GM06990 (cell line): ENCODE measurements around the gene TYMS.

ENCODE experiments used
- DNase-seq: peaks from one replicate; pipeline ENCODE4 v3.0.0-alpha.2; 2011; ENCODE audit not compliant: insufficient read length; ENCODE audit errors: extremely low read depth
- H3K27me3 ChIP-seq: replicated peaks from 2 replicates; pipeline ENCODE4 v1.6.0; 2011; ENCODE audit warnings: low read length; ENCODE audit not compliant: control insufficient read depth, insufficient read depth
- H3K36me3 ChIP-seq: 2 replicates; pipeline ENCODE4 v1.5.1; 2011; ENCODE audit warnings: low read length; ENCODE audit not compliant: control insufficient read depth, insufficient read depth
- H3K4me3 ChIP-seq: replicated peaks from 2 replicates; pipeline ENCODE4 v1.5.1; 2011; ENCODE audit warnings: low read depth, mild to moderate bottlenecking, control low read depth, low read length
- TF ChIP-seq, protein P1 (sequence below): IDR thresholded peaks from 2 replicates; pipeline ENCODE4 v1.5.1; 2011; ENCODE audit warnings: low read length, control low read depth, mild to moderate bottlenecking, inconsistent platforms; ENCODE audit not compliant: insufficient read depth, poor library complexity, severe bottlenecking

Gene TYMS

DNA sequence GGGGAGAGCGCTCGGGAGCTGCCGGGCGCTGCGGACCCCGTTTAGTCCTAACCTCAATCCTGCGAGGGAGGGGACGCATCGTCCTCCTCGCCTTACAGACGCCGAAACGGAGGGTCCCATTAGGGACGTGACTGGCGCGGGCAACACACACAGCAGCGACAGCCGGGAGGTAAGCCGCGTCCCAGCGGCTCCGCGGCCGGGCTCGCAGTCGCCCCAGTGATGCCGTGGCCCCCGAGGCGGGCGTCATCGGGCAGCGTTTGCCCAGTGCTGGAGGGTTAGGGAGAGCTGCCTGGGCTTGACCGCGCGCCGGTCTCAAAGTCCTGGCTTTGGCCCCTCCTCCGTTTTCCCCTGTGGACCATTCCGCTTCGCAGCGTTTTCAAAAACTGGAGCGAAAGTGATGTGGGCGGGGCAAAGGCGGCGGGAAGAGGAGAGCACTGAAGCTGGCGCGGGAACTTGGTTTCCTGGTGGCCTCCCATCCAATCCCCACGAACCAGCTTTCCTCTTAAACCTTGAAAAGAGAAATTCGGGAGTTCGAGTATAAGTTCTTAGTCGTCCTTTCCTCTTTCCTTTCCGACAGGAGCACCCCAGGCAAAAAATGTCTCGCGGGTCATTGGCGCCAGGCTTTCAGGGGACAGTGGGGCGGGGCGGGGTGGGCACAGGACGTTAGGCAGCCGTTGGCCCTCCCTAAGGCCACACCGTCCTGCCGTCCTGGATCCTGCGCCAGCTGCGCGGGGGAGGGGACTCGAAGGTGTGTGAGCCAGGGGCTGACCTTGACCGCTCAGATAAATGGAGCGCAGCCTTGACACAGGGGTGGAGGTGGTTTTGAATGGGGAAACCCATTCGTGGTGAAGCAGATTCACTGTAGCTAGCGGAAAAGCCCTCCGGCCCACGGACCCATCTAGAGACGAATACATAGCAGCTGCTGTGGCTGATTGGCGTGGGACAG, 821 bp downstream of the TYMS start:
- Histone ChIP-seq H3K36me3 (peaks cover 12% of the 10 kb centered on the region), H3K27me3 (no peaks in the 10 kb centered on the region), H3K4me3 (peak overlapping the region; percentile 90)
- TF ChIP-seq, protein P1, sequence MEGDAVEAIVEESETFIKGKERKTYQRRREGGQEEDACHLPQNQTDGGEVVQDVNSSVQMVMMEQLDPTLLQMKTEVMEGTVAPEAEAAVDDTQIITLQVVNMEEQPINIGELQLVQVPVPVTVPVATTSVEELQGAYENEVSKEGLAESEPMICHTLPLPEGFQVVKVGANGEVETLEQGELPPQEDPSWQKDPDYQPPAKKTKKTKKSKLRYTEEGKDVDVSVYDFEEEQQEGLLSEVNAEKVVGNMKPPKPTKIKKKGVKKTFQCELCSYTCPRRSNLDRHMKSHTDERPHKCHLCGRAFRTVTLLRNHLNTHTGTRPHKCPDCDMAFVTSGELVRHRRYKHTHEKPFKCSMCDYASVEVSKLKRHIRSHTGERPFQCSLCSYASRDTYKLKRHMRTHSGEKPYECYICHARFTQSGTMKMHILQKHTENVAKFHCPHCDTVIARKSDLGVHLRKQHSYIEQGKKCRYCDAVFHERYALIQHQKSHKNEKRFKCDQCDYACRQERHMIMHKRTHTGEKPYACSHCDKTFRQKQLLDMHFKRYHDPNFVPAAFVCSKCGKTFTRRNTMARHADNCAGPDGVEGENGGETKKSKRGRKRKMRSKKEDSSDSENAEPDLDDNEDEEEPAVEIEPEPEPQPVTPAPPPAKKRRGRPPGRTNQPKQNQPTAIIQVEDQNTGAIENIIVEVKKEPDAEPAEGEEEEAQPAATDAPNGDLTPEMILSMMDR: no peak
- DNase-seq: peak; percentile 84

DNA sequence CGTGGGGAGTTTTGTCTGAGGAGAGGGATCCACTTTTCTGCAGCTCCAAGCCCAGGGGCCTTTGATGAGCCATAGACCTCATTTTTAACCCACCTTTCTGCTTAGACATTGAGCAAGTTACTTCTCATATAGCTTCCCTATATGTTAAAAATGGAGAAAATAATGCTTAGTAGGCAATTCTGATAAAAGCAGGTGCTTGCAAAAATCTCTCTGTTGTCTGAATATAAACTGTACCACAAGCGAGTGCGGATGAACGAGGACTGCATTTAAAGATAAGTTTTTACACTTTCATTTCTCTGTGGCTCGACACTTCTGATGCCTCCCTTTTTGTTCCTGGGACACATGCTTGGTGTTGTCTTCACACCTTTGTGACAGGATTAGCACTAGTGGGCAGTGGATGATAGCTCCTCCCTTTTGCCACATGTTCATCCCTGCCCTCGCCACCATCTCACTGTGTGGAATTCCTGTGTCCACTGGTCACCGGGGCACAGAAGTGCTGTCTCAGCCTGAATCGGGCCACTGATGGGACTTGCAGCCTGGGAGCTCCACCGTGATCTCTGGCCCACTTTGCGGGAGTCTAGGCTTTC, 1.6 kb downstream of the TYMS start:
- no peak for DNase-seq
- no peaks in the 10 kb centered on the region for H3K27me3 ChIP-seq
- peaks cover 12% of the 10 kb centered on the region for H3K36me3 ChIP-seq
- TF ChIP-seq, protein P1: no peak
- H3K4me3 ChIP-seq: peak overlapping the region; percentile 90

DNA sequence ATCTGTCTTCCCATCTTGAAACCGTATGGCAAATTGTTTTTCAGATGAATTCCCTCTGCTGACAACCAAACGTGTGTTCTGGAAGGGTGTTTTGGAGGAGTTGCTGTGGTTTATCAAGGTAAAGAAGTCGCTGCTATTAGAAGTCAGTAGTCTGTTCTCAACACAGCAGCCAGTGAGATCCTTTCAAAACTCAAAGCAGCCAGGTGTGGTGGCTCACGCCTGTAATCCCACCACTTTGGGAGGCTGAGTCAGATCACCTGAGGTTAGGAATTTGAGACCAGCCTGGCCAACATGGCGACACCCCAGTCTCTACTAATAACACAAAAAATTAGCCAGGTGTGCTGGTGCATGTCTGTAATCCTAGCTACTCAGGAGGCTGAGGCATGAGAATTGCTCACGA, 2.1 kb downstream of the TYMS start:
- no peaks in the 10 kb centered on the region for H3K27me3 ChIP-seq
- peak overlapping the region; percentile 90 for H3K4me3 ChIP-seq
- TF ChIP-seq, protein P1: no peak
- DNase-seq: no peak
- peaks cover 12% of the 10 kb centered on the region for H3K36me3 ChIP-seq

DNA sequence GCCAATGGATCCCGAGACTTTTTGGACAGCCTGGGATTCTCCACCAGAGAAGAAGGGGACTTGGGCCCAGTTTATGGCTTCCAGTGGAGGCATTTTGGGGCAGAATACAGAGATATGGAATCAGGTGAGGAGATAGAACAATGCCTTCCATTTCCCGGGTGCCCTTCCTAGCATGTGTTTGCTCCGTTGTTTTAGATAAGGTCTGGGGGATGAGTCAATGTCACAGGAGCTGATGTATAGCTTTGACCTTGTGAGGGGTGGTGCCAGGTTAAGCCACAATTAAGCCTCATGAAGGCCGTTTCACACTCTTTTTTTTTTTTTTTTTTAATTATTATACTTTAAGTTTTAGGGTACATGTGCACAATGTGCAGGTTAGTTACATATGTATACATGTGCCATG, 4.7 kb downstream of the TYMS start:
- Histone ChIP-seq H3K36me3 (peaks cover 16% of the 10 kb centered on the region), H3K4me3 (no peak overlapping the region), H3K27me3 (no peaks in the 10 kb centered on the region)
- DNase-seq: no peak
- TF ChIP-seq, protein P1: no peak

DNA sequence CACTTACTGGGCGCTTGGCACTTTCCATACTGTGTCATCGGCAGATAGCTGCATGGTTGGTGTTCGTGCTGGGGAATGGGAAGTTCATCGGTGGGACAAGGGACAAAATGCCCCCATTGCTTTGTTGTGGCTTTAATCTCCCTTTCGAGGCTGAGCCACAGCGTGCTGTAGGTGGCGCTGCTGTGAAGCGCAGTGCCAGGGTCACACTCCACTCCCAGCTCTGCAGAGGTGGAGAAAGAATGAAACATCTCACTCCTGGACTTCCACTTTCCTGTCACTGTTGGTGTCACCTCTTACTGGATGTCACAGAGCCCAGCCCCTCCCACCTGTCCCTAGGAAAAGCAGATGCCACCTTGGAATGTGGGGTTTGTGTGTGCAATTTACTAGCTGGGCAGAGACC, 8.7 kb downstream of the TYMS start:
- H3K4me3 ChIP-seq: no peak overlapping the region
- DNase-seq: no peak
- no peaks in the 10 kb centered on the region for H3K27me3 ChIP-seq
- TF ChIP-seq, protein P1: peak; percentile 22
- H3K36me3 ChIP-seq: peaks cover 14% of the 10 kb centered on the region
